ENCODE data around the gene AKAP8.
"Not testable (repeated sequence)": the region's sequence is repeated elsewhere in the genome, so short reads cannot be mapped to it uniquely, and the experiment has no call there.

The AKAP8 gene

DNA sequence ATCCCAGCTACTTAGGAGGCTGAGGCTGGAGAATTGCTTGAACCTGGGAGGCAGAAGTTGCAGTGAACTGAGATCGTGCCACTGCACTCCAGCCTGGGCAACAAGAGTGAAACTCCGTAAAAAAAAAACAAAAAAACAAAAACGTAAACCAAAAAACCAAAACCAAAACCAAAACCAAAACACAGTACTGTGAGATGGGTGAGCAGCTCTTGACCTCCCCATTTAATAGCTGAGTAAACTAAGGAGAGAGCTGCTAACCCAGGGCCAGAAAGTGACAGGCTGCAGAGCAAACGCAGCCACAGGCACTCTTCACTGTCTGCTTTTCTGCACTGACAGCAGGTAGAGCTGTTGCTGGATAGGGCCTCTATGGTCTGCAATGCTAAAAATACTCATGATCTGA, 19.6 kb downstream of the AKAP8 start:
- peak overlapping the region in 1 of 2 experiments; percentile 14 for H3K27ac ChIP-seq (ENCODE audit: insufficient read depth in 1 of 2, low read depth in 1 of 2, low read length in 2 of 2, poor library complexity in 1 of 2, severe bottlenecking in 2 of 2)
- CTCF ChIA-PET; H3K27me3 ChIP-seq (replicated peaks in 2 of 5; ENCODE audit: control insufficient read depth in 4 of 5, insufficient read depth in 5 of 5, low read length in 4 of 5); DNase-seq; H3K4me3 ChIP-seq (ENCODE audit: control insufficient read depth in 1 of 7, extremely low read depth in 1 of 7, insufficient read depth in 4 of 7, low read depth in 2 of 7, low read length in 6 of 7); H3K4me1 ChIP-seq (ENCODE audit: control extremely low read depth in 1 of 4, control insufficient read depth in 4 of 4, insufficient read depth in 4 of 4, low read length in 3 of 4); H3K9me3 ChIP-seq (ENCODE audit: control extremely low read depth in 1 of 5, control insufficient read depth in 4 of 5, insufficient read depth in 2 of 5, low read depth in 1 of 5, low read length in 4 of 5): not testable (repeated sequence)
- WGBS (ENCODE audit: insufficient coverage): 95% methylated on average over 3 of the region's 4 CpGs
- POLR2A ChIA-PET: interaction anchor here (1.2 kb wide), 1 partner anchor 10 kb away, joined by 4 read pairs; no protein-coding TSS in a partner anchor
- H3K36me3 ChIP-seq (ENCODE audit: control insufficient read depth in 4 of 4, insufficient read depth in 4 of 4, low read length in 3 of 4): peaks cover 12 to 65% (median 48%) of the 10 kb centered on the region in 4 experiments

DNA sequence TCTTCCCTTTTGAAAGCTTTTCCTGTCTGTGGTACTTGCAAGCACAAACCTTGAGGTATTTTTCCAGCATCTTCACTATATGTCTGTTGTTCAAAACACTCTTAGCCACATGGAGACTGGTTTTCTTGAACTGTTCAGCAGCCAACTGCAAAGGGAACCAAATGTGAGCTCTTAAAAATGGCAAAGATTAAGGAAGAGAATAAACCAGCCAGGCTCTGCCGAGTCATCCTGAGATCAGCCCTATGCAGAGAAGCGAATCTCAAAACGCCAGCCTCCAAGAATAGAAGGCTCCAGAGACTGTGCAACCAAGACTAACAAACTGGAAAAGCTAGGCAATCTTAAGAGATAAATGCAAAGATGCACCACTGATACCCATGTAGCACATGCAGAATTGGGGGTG, 20.7 kb downstream of the AKAP8 start:
- Histone ChIP-seq H3K27me3 (replicated peaks in 2 of 5; ENCODE audit: control insufficient read depth in 4 of 5, insufficient read depth in 5 of 5, low read length in 4 of 5) (no peaks in the 10 kb centered on the region), H3K4me1 (ENCODE audit: control extremely low read depth in 1 of 4, control insufficient read depth in 4 of 4, insufficient read depth in 4 of 4, low read length in 3 of 4) (peaks cover 0 to 8% (median 0%) of the 10 kb centered on the region in 4 experiments), H3K9me3 (ENCODE audit: control extremely low read depth in 1 of 5, control insufficient read depth in 4 of 5, insufficient read depth in 2 of 5, low read depth in 1 of 5, low read length in 4 of 5) (no peaks in the 10 kb centered on the region), H3K36me3 (ENCODE audit: control insufficient read depth in 4 of 4, insufficient read depth in 4 of 4, low read length in 3 of 4) (peaks cover 15 to 69% (median 55%) of the 10 kb centered on the region in 4 experiments), H3K4me3 (ENCODE audit: control insufficient read depth in 1 of 7, extremely low read depth in 1 of 7, insufficient read depth in 4 of 7, low read depth in 2 of 7, low read length in 6 of 7) (no peak overlapping the region), H3K27ac (ENCODE audit: insufficient read depth in 1 of 2, low read depth in 1 of 2, low read length in 2 of 2, poor library complexity in 1 of 2, severe bottlenecking in 2 of 2) (no peak overlapping the region)
- no peak for DNase-seq
- 41% methylated on average over 3 of the region's 3 CpGs for WGBS (ENCODE audit: insufficient coverage)
- POLR2A ChIA-PET: interaction anchor here (0.6 to 1.2 kb wide), 4 partner anchors 9 to 62 kb away, joined by 3 to 6 read pairs (median 5); no protein-coding TSS in a partner anchor
- CTCF ChIA-PET: interaction anchor here (1.5 kb wide), 1 partner anchor 9 kb away, joined by 5 read pairs; no protein-coding TSS in a partner anchor

- no peak for DNase-seq
- ChIA-PET CTCF (interaction anchor here (1.5 kb wide), 1 partner anchor 8 kb away, joined by 5 read pairs; no protein-coding TSS in a partner anchor), POLR2A (interaction anchor here (0.6 kb wide), 1 partner anchor 23 kb away, joined by 3 read pairs; no protein-coding TSS in a partner anchor)
- H3K4me1 ChIP-seq (ENCODE audit: control extremely low read depth in 1 of 4, control insufficient read depth in 4 of 4, insufficient read depth in 4 of 4, low read length in 3 of 4): peaks cover 0 to 8% (median 0%) of the 10 kb centered on the region in 4 experiments
- WGBS (ENCODE audit: insufficient coverage): 92% methylated on average over 4 of the region's 4 CpGs
- H3K27ac ChIP-seq (ENCODE audit: insufficient read depth in 1 of 2, low read depth in 1 of 2, low read length in 2 of 2, poor library complexity in 1 of 2, severe bottlenecking in 2 of 2): no peak overlapping the region
- H3K27me3 ChIP-seq (replicated peaks in 2 of 5; ENCODE audit: control insufficient read depth in 4 of 5, insufficient read depth in 5 of 5, low read length in 4 of 5): no peaks in the 10 kb centered on the region
- no peak overlapping the region for H3K4me3 ChIP-seq (ENCODE audit: control insufficient read depth in 1 of 7, extremely low read depth in 1 of 7, insufficient read depth in 4 of 7, low read depth in 2 of 7, low read length in 6 of 7)
- peaks cover 15 to 75% (median 62%) of the 10 kb centered on the region in 4 experiments for H3K36me3 ChIP-seq (ENCODE audit: control insufficient read depth in 4 of 4, insufficient read depth in 4 of 4, low read length in 3 of 4)
- H3K9me3 ChIP-seq (ENCODE audit: control extremely low read depth in 1 of 5, control insufficient read depth in 4 of 5, insufficient read depth in 2 of 5, low read depth in 1 of 5, low read length in 4 of 5): no peaks in the 10 kb centered on the region
Measured at GRCh38 chr19:15357906-15358305, 21.7 kb downstream of the AKAP8 start.

- WGBS (ENCODE audit: insufficient coverage): 94% methylated on average over 25 of the region's 27 CpGs
- peaks cover 0 to 8% (median 0%) of the 10 kb centered on the region in 4 experiments for H3K4me1 ChIP-seq (ENCODE audit: control extremely low read depth in 1 of 4, control insufficient read depth in 4 of 4, insufficient read depth in 4 of 4, low read length in 3 of 4)
- peaks cover 11 to 55% (median 47%) of the 10 kb centered on the region in 4 experiments for H3K36me3 ChIP-seq (ENCODE audit: control insufficient read depth in 4 of 4, insufficient read depth in 4 of 4, low read length in 3 of 4)
- H3K27me3 ChIP-seq (replicated peaks in 2 of 5; ENCODE audit: control insufficient read depth in 4 of 5, insufficient read depth in 5 of 5, low read length in 4 of 5): no peaks in the 10 kb centered on the region
- no peak overlapping the region for H3K27ac ChIP-seq (ENCODE audit: insufficient read depth in 1 of 2, low read depth in 1 of 2, low read length in 2 of 2, poor library complexity in 1 of 2, severe bottlenecking in 2 of 2)
- ChIA-PET POLR2A (interaction anchor here (0.6 kb wide), 1 partner anchor 1309 kb away, joined by 5 read pairs; no protein-coding TSS in a partner anchor), CTCF (interaction anchor here (0.6 to 1.4 kb wide), 3 partner anchors 14 to 126 kb away, joined by 3 to 4 read pairs (median 3); no protein-coding TSS in a partner anchor)
- DNase-seq: no peak
- no peaks in the 10 kb centered on the region for H3K9me3 ChIP-seq (ENCODE audit: control extremely low read depth in 1 of 5, control insufficient read depth in 4 of 5, insufficient read depth in 2 of 5, low read depth in 1 of 5, low read length in 4 of 5)
- H3K4me3 ChIP-seq (ENCODE audit: control insufficient read depth in 1 of 7, extremely low read depth in 1 of 7, insufficient read depth in 4 of 7, low read depth in 2 of 7, low read length in 6 of 7): no peak overlapping the region
Measured at GRCh38 chr19:15354566-15355296, 24.9 kb downstream of the AKAP8 start.

DNA sequence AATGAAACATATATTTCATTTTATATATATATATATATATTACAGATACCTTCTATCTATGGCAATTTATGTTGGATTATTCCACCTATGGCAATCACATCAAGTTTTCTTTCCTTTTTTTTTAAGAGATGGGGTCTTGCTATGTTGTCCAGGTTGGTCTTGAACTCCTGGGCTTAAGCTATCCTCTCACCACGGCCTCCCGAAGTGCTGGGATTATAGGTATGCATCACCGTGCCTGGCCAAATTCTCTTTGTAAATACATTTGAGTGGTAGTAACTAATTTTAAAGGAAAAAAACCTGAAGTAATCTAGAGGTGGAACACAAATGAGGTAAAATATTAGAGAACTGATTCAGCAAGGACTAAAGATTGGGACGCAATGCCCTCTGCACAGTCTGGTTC, 25.7 kb downstream of the AKAP8 start:
- WGBS (ENCODE audit: insufficient coverage): 80% methylated on average over 3 of the region's 4 CpGs
- H3K9me3 ChIP-seq (ENCODE audit: control extremely low read depth in 1 of 5, control insufficient read depth in 4 of 5, insufficient read depth in 2 of 5, low read depth in 1 of 5, low read length in 4 of 5): no peaks in the 10 kb centered on the region
- H3K36me3 ChIP-seq (ENCODE audit: control insufficient read depth in 4 of 4, insufficient read depth in 4 of 4, low read length in 3 of 4): peaks cover 11 to 50% (median 42%) of the 10 kb centered on the region in 4 experiments
- no peak overlapping the region for H3K27ac ChIP-seq (ENCODE audit: insufficient read depth in 1 of 2, low read depth in 1 of 2, low read length in 2 of 2, poor library complexity in 1 of 2, severe bottlenecking in 2 of 2)
- ChIA-PET CTCF (no interaction called here), POLR2A (no interaction called here)
- DNase-seq: no peak
- no peaks in the 10 kb centered on the region for H3K27me3 ChIP-seq (replicated peaks in 2 of 5; ENCODE audit: control insufficient read depth in 4 of 5, insufficient read depth in 5 of 5, low read length in 4 of 5)
- peaks cover 0 to 2% (median 0%) of the 10 kb centered on the region in 4 experiments for H3K4me1 ChIP-seq (ENCODE audit: control extremely low read depth in 1 of 4, control insufficient read depth in 4 of 4, insufficient read depth in 4 of 4, low read length in 3 of 4)
- H3K4me3 ChIP-seq (ENCODE audit: control insufficient read depth in 1 of 7, extremely low read depth in 1 of 7, insufficient read depth in 4 of 7, low read depth in 2 of 7, low read length in 6 of 7): no peak overlapping the region

- DNase-seq; H3K4me3 ChIP-seq (ENCODE audit: control insufficient read depth in 1 of 7, extremely low read depth in 1 of 7, insufficient read depth in 4 of 7, low read depth in 2 of 7, low read length in 6 of 7); H3K9me3 ChIP-seq (ENCODE audit: control extremely low read depth in 1 of 5, control insufficient read depth in 4 of 5, insufficient read depth in 2 of 5, low read depth in 1 of 5, low read length in 4 of 5); H3K27ac ChIP-seq (ENCODE audit: insufficient read depth in 1 of 2, low read depth in 1 of 2, low read length in 2 of 2, poor library complexity in 1 of 2, severe bottlenecking in 2 of 2); H3K27me3 ChIP-seq (replicated peaks in 2 of 5; ENCODE audit: control insufficient read depth in 4 of 5, insufficient read depth in 5 of 5, low read length in 4 of 5); H3K4me1 ChIP-seq (ENCODE audit: control extremely low read depth in 1 of 4, control insufficient read depth in 4 of 4, insufficient read depth in 4 of 4, low read length in 3 of 4); POLR2A ChIA-PET; CTCF ChIA-PET: not testable (repeated sequence)
- WGBS (ENCODE audit: insufficient coverage): 89% methylated on average over 8 of the region's 8 CpGs
- peaks cover 6 to 39% (median 28%) of the 10 kb centered on the region in 4 experiments for H3K36me3 ChIP-seq (ENCODE audit: control insufficient read depth in 4 of 4, insufficient read depth in 4 of 4, low read length in 3 of 4)
Measured at GRCh38 chr19:15352535-15352934, 27.1 kb downstream of the AKAP8 start.

DNA sequence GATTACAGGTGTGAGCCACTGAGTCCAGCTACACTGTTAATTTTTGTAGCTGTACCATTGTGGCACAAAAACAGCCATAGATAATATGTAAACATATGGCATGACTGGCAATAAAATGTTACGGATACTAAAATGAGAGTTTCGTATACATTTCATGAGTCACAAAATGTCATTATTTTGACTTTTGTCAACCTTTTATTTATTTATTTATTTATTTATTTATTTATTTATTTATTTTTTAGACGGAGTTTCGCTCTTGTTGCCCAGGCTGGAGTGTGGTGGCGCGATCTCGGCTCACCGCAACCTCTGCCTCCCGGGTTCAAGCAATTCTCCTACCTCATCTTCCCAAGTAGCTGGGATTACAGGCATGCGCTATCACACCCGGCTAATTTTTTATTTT, 38.3 kb downstream of the AKAP8 start:
- DNase-seq; H3K9me3 ChIP-seq (ENCODE audit: control extremely low read depth in 1 of 5, control insufficient read depth in 4 of 5, insufficient read depth in 2 of 5, low read depth in 1 of 5, low read length in 4 of 5); H3K4me3 ChIP-seq (ENCODE audit: control insufficient read depth in 1 of 7, extremely low read depth in 1 of 7, insufficient read depth in 4 of 7, low read depth in 2 of 7, low read length in 6 of 7); H3K27me3 ChIP-seq (replicated peaks in 2 of 5; ENCODE audit: control insufficient read depth in 4 of 5, insufficient read depth in 5 of 5, low read length in 4 of 5); H3K4me1 ChIP-seq (ENCODE audit: control extremely low read depth in 1 of 4, control insufficient read depth in 4 of 4, insufficient read depth in 4 of 4, low read length in 3 of 4); POLR2A ChIA-PET; H3K27ac ChIP-seq (ENCODE audit: insufficient read depth in 1 of 2, low read depth in 1 of 2, low read length in 2 of 2, poor library complexity in 1 of 2, severe bottlenecking in 2 of 2): not testable (repeated sequence)
- H3K36me3 ChIP-seq (ENCODE audit: control insufficient read depth in 4 of 4, insufficient read depth in 4 of 4, low read length in 3 of 4): peaks cover 2 to 11% (median 6%) of the 10 kb centered on the region in 4 experiments
- 94% methylated on average over 3 of the region's 11 CpGs for WGBS (ENCODE audit: insufficient coverage)
- CTCF ChIA-PET: interaction anchor here (1.2 kb wide), 1 partner anchor 14 kb away, joined by 3 read pairs; no protein-coding TSS in a partner anchor

Measured in common myeloid progenitor, CD34-positive (primary cell).